Posterior vena cava (tissue), 2 donors: Measurements from ENCODE around the gene FAM151A. TPM values are rescaled to one million over a fixed set of nuclear protein-coding genes. Genes with fewer than 3 reads are reported as not detected.

ENCODE experiments used
- DNase-seq: peaks from one replicate; pipeline ENCODE4 v3.0.0-alpha.2; 2020; ENCODE audit warnings: low spot score
- intact Hi-C, 2 donors: fragments of 100-400 bp; cut with DNase I; formaldehyde crosslinking; loops; one replicate each; pipeline versions ENCODE4 v1.14.1 to v1.14.2; 2022 to 2023
- total RNA-seq, 2 donors: library from RNA; stranded (reverse); fragmentation: NEBNext Ultra II Directional; extraction: Animal tissue kit (Norgen Biotek cat#: 25700); gene quantifications; one replicate each; pipeline ENCODE4 v1.2.1, GENCODE V29; 2021
- donor health status: DM: yes; HTN: yes; CAD: no.
- donor health status: DM: yes; HTN: yes; CAD: no.

Gene FAM151A
- total RNA-seq, 2 donors from 2014 or later = not detected

- intact Hi-C loops = no loop called here
- peak; percentile 54 for DNase-seq
Observed at GRCh38 chr1:54564312-54565112, 58.8 kb downstream of the FAM151A start.

DNA sequence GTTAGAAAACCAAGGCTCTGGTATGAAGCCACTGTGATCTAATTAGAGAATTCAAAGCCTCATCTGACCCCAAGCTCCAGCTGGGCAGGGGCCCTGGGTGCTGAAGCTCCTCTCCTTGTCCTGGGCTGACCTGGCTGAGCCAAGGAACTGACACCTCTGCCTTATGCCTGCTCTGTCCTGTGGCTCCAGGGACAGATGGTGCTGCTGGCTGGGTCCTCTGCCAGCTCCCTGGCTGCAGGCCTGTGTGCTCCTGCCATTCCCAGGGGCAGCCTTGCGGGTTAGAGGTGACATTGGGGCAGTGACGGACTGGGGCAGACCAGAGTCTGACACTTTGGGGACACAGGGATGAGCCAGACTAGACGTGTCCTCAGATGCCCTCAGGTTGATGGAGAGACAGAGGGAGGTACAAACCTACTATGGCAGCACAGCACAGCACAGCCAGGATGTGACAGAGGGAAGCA is 63.5 kb downstream of the FAM151A start:
- DNase-seq = no peak
- intact Hi-C loops = loop anchor here in 1 of 2 donors (1.0 to 5.0 kb wide), 2 partner anchors 16 to 1322 kb away; partner anchors contain the start of gene MAGOH

Other genes starting within 250 kb of the FAM151A start
- gene SSBP3, start 217.1 kb downstream of the FAM151A start, total RNA-seq = 10 to 100 TPM; 41.8 to 56.1 TPM
- gene ACOT11, start 75.3 kb downstream of the FAM151A start, total RNA-seq = 10 to 100 TPM in 1 of 2 donors, 1 to 10 TPM in 1; 6.5 to 10.3 TPM
- gene MROH7, start 18.3 kb upstream of the FAM151A start, total RNA-seq = 1 to 10 TPM; 2.5 to 4.8 TPM
- gene TTC4, start 92.3 kb upstream of the FAM151A start, total RNA-seq = 10 to 100 TPM; 13.9 to 16.8 TPM
- 1 to 10 TPM; 2.3 to 2.8 TPM for gene PARS2, start 141.0 kb upstream of the FAM151A start, total RNA-seq
- under 1 TPM in 1 of 2 donors, not detected in 1; 0.05 TPM for gene TTC22, start 177.8 kb upstream of the FAM151A start, total RNA-seq